Ishikawa (cell line): ENCODE results near the gene PLCB4.

Source experiments
- EGR1 ChIP-seq: IDR thresholded peaks from 2 replicates; pipeline ENCODE4 v1.6.1; 2012
- RAD21 ChIP-seq: IDR thresholded peaks from 2 replicates; pipeline ENCODE4 v1.6.1; 2012; ENCODE audit warnings: low read depth
- TAF1 ChIP-seq: IDR thresholded peaks from 2 replicates; pipeline ENCODE4 v1.6.1; 2012; ENCODE audit warnings: low read depth, mild to moderate bottlenecking
- TEAD4 ChIP-seq: IDR thresholded peaks from 2 replicates; pipeline ENCODE4 v1.6.1; 2012
- YY1 ChIP-seq: IDR thresholded peaks from 2 replicates; pipeline ENCODE4 v1.6.1; 2012; ENCODE audit warnings: low read depth
- ZBTB7A ChIP-seq: IDR thresholded peaks from 2 replicates; pipeline ENCODE4 v1.6.1; 2012; ENCODE audit warnings: low read depth
- TF ChIP-seq, protein P1 (sequence below): IDR thresholded peaks from 2 replicates; pipeline ENCODE4 v1.6.1; 2012

DNA sequence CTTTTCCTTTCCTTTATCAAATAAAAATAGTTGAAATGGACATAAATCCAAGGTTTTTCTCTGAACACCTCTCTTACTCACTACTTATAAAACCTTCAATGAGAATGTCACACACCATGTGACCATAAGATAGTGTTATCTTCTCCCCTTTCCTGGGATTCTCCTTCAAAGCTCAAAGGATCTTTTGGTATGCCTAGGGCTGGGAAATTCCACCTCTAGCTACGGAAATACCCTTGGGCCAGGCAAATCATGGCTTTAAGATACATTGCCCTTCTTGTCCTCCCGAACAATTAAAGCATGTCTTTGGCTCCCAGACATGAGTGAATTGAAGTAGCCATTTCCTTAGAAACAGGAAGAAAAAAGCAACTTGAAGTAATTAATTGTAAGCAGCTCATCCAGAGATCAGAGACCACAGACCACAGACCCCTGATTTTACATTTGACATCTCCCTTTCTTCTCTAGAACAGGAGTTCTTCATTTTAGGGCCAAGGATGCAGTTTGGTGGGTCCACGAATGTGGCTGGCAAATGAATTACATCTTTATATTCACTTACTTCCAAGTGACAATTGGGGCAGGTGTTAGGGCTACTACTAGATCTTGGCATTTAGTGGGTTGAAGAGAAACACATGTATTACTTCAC, 4.1 kb downstream of the PLCB4 start:
- no peak for TF ChIP-seq ZBTB7A
- TF ChIP-seq RAD21: no peak
- no peak for TF ChIP-seq YY1
- TF ChIP-seq TEAD4: no peak
- no peak for TF ChIP-seq EGR1
- no peak for TF ChIP-seq TAF1
- TF ChIP-seq, protein P1, sequence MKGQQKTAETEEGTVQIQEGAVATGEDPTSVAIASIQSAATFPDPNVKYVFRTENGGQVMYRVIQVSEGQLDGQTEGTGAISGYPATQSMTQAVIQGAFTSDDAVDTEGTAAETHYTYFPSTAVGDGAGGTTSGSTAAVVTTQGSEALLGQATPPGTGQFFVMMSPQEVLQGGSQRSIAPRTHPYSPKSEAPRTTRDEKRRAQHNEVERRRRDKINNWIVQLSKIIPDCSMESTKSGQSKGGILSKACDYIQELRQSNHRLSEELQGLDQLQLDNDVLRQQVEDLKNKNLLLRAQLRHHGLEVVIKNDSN: no peak
